Measurements from ENCODE around the gene SLC16A12.

Gene SLC16A12

GRCh38 chr10:89535171-89536012 lies at the start of gene SLC16A12:
TSS of gene SLC16A12 (minus strand) at chr10:89535594. CDS start at chr10:89462578, 73,016 bp downstream.
- DNase-seq (ENCODE audit: low read depth, low spot score): peak; percentile 70

- no peak for DNase-seq (ENCODE audit: low read depth, low spot score)
Observed at GRCh38 chr10:89582022-89582421, 46.6 kb upstream of the SLC16A12 start.

GRCh38 chr10:89580243-89580642 lies 44.8 kb upstream of the SLC16A12 start:
- no peak for DNase-seq (ENCODE audit: low read depth, low spot score)

- no peak for DNase-seq (ENCODE audit: low read depth, low spot score)
Observed at GRCh38 chr10:89576696-89577095, 41.3 kb upstream of the SLC16A12 start.

- no peak for DNase-seq (ENCODE audit: low read depth, low spot score)
Observed at GRCh38 chr10:89576022-89576421, 40.6 kb upstream of the SLC16A12 start.

GRCh38 chr10:89575031-89575430 lies 39.6 kb upstream of the SLC16A12 start:
- no peak for DNase-seq (ENCODE audit: low read depth, low spot score)

GRCh38 chr10:89574368-89574767 lies 39.0 kb upstream of the SLC16A12 start:
- DNase-seq (ENCODE audit: low read depth, low spot score): peak; percentile 31

- DNase-seq (ENCODE audit: low read depth, low spot score): no peak
Observed at GRCh38 chr10:89567576-89568245, 32.3 kb upstream of the SLC16A12 start.

- no peak for DNase-seq (ENCODE audit: low read depth, low spot score)
Observed at GRCh38 chr10:89566992-89567391, 31.6 kb upstream of the SLC16A12 start.

GRCh38 chr10:89566095-89566950 lies 30.9 kb upstream of the SLC16A12 start:
- no peak for DNase-seq (ENCODE audit: low read depth, low spot score)

- no peak for DNase-seq (ENCODE audit: low read depth, low spot score)
Observed at GRCh38 chr10:89565180-89565579, 29.8 kb upstream of the SLC16A12 start.

- peak; percentile 65 for DNase-seq (ENCODE audit: low read depth, low spot score)
Observed at GRCh38 chr10:89563861-89564478, 28.6 kb upstream of the SLC16A12 start.

- DNase-seq (ENCODE audit: low read depth, low spot score): no peak
Observed at GRCh38 chr10:89563311-89563710, 27.9 kb upstream of the SLC16A12 start.

GRCh38 chr10:89556600-89556999 lies 21.2 kb upstream of the SLC16A12 start:
- peak; percentile 33 for DNase-seq (ENCODE audit: low read depth, low spot score)

- DNase-seq (ENCODE audit: low read depth, low spot score): peak; percentile 33
Observed at GRCh38 chr10:89555688-89556445, 20.5 kb upstream of the SLC16A12 start.

- no peak for DNase-seq (ENCODE audit: low read depth, low spot score)
Observed at GRCh38 chr10:89554433-89554832, 19.0 kb upstream of the SLC16A12 start.

GRCh38 chr10:89553064-89553734 lies 17.8 kb upstream of the SLC16A12 start:
- DNase-seq (ENCODE audit: low read depth, low spot score): peak; percentile 86

GRCh38 chr10:89552213-89552612 lies 16.8 kb upstream of the SLC16A12 start:
- DNase-seq (ENCODE audit: low read depth, low spot score): no peak

- DNase-seq (ENCODE audit: low read depth, low spot score): peak; percentile 35
Observed at GRCh38 chr10:89550509-89550908, 15.1 kb upstream of the SLC16A12 start.

- DNase-seq (ENCODE audit: low read depth, low spot score): no peak
Observed at GRCh38 chr10:89549510-89549909, 14.1 kb upstream of the SLC16A12 start.

Data from astrocyte of the hippocampus (primary cell).